Heart right ventricle (tissue), 16 donors: ENCODE results near the gene SDCBP2. TPM values are rescaled to one million over a fixed set of nuclear protein-coding genes. Genes with fewer than 3 reads are reported as not detected.

Experiments
- ATAC-seq, 8 donors: fragments of 200-7000 bp; cut with Tn5 transposase; one replicate each; pipeline ENCODE4 v1.9.1; 2020; ENCODE audit warnings: mild to moderate bottlenecking in 8 of 8, moderate library complexity in 8 of 8, moderate number of reproducible peaks in 1 of 8
- DNase-seq, 2 donors: peaks; one replicate each; pipeline ENCODE4 v3.0.0-alpha.2; 2020
- H3K27ac ChIP-seq, 10 donors: fragments of 200-600 bp; sonication (generic) in 2 of 10; one replicate each; pipeline versions ENCODE4 v1.5.0 to v1.8.0; 2020 to 2022; ENCODE audit warnings: mild to moderate bottlenecking in 3 of 10
- H3K27me3 ChIP-seq, 7 donors: fragments of 200-600 bp; one replicate each; pipeline ENCODE4 v1.8.0; 2021 to 2022; ENCODE audit warnings: mild to moderate bottlenecking in 2 of 7
- H3K36me3 ChIP-seq, 9 donors: fragments of 200-600 bp; sonication (generic) in 1 of 9; one replicate each; pipeline versions ENCODE4 v1.5.0 to v1.8.0; 2020 to 2022; ENCODE audit warnings: mild to moderate bottlenecking in 2 of 9
- H3K4me1 ChIP-seq, 9 donors: fragments of 200-600 bp; sonication (generic) in 1 of 9; one replicate each; pipeline versions ENCODE4 v1.5.0 to v1.8.0; 2020 to 2022; ENCODE audit warnings: mild to moderate bottlenecking in 4 of 9
- H3K4me3 ChIP-seq, 10 donors: fragments of 200-600 bp; sonication (generic) in 2 of 10; one replicate each; pipeline versions ENCODE4 v1.5.0 to v1.8.0; 2020 to 2022; ENCODE audit warnings: mild to moderate bottlenecking in 7 of 10, moderate library complexity in 2 of 10
- H3K9me3 ChIP-seq, 11 donors: fragments of 200-600 bp in 10 of 11; sonication (generic) in 2 of 11; one replicate each; pipeline versions ENCODE4 v1.5.0 to v1.8.0; 2013 to 2022; ENCODE audit warnings: mild to moderate bottlenecking in 2 of 11, control low read depth in 1 of 11, moderate library complexity in 1 of 11
- WGBS, 2 donors: extraction: QIAGEN DNeasy Blood & Tissue Kit; methylation state at CpG; one replicate each; pipeline ENCODE4 v1.1.7; 2013; ENCODE audit warnings: inconsistent platforms in 1 of 2; 5-methylcytosine and 5-hydroxymethylcytosine counted together
- intact Hi-C, 10 donors: fragments of 100-400 bp; cut with DNase I; formaldehyde crosslinking; loops; one replicate each; pipeline versions ENCODE4 v1.11.1 to v1.14.2; 2022
- polyA plus RNA-seq, 2 donors: library from polyadenylated mRNA; stranded (reverse); fragments of 200-250 nt; gene quantifications; one replicate each; pipeline ENCODE4 v1.2.3, GENCODE V29; 2013
- total RNA-seq, 10 donors: library from RNA; stranded (reverse); fragmentation: NEBNext Ultra II Directional in 3 of 10; extraction: Animal tissue kit (Norgen Biotek cat#: 25700) in 3 of 10; gene quantifications; one replicate each; pipeline versions ENCODE4 v1.2.1 to v1.2.4, GENCODE V29; 2021 to 2023
- TF ChIP-seq, protein P1 (sequence below), 9 donors: fragments of 200-600 bp; sonication (generic) in 2 of 9; IDR thresholded peaks; one replicate each; pipeline versions ENCODE4 v1.5.0 to v1.8.0; 2021 to 2022; ENCODE audit warnings: antibody characterized with exemption in 9 of 9, mild to moderate bottlenecking in 5 of 9, moderate library complexity in 1 of 9
- donor health status: Arrhythmogenic right ventricular cardiomyopathy.
- donor health status: ischemic (EF 13 %, LVEDD 7.1; RV severe dilation, severe dysfunction).
- donor health status: healthy with polysubstance abuse.
- donor health status: DM: no; HTN: yes; CAD: no.
- donor health status: DM: no; HTN: no; CAD: no.
- donor health status: ischemic (EF 25% LVEDD 6.9; RV normal size, moderate dysfunction).
- donor health status: ischemic (EF 25% LVEDD 5.7; RV mildly dilated, moderate dysfunction).
- donor health status: healthy.
- donor health status: DM: yes; HTN: yes; CAD: no.
- donor health status: Ischemic cardiomyopathy.
- donor health status: ischemic (EF 35%, LVEDD 5.7; RV mildly dilated, moderate dysfunction).
- donor health status: nonischemic (EF 11% LVEDD 7.7; RV severe dilation, severe dysfunction).
- donor health status: DM: yes; HTN: yes; CAD: no.
- donor health status: PGD.
- donor health status: ischemic (EF 29% LVEDD 5.4; RV normal size, mild dysfunction).
- donor health status: nonischemic (EF 23%, LVEDD 6.1; RV moderate dilation, normal function).

Gene SDCBP2
- total and polyA plus RNA-seq, 12 donors, result 0.62 to 4.3 (median 2.0) TPM

GRCh38 chr20:1274485-1275311 is 54.2 kb downstream of the SDCBP2 start:
- Histone ChIP-seq H3K27me3 (no peaks in the 10 kb centered on the region), H3K27ac (no peak overlapping the region), H3K4me3 (no peak overlapping the region), H3K36me3 (no peaks in the 10 kb centered on the region), H3K4me1 (peaks cover 0 to 4% (median 0%) of the 10 kb centered on the region in 9 donors), H3K9me3 (no peaks in the 10 kb centered on the region)
- WGBS, 2 donors, result 89 to 91% methylated on average over 14 of the region's 14 CpGs
- no peak for DNase-seq
- ATAC-seq, result peak in 3 of 8 donors; percentile 43 to 59 (median 44)
- TF ChIP-seq, protein P1, sequence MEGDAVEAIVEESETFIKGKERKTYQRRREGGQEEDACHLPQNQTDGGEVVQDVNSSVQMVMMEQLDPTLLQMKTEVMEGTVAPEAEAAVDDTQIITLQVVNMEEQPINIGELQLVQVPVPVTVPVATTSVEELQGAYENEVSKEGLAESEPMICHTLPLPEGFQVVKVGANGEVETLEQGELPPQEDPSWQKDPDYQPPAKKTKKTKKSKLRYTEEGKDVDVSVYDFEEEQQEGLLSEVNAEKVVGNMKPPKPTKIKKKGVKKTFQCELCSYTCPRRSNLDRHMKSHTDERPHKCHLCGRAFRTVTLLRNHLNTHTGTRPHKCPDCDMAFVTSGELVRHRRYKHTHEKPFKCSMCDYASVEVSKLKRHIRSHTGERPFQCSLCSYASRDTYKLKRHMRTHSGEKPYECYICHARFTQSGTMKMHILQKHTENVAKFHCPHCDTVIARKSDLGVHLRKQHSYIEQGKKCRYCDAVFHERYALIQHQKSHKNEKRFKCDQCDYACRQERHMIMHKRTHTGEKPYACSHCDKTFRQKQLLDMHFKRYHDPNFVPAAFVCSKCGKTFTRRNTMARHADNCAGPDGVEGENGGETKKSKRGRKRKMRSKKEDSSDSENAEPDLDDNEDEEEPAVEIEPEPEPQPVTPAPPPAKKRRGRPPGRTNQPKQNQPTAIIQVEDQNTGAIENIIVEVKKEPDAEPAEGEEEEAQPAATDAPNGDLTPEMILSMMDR (IDR thresholded peaks at IDR 0.05), result no peak
- intact Hi-C loops, result no loop called here

DNA sequence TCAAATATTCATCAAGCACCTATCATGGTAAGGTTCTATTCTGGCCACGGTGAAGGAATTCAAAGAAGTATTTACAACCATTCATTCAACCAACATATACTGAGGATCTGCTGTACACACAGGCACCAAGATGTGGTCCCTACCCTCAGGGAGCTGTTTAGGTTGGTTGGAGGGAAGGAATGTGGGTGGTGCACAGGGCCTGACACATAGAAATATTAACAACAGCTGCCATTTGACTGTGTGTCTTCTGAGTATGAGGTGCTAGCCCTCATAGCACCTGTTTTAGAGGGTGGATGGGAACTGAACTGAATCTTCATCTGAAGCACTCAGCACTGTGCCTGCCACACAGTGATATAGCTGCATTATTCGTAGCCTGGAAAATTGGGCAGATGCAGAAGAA is 55.6 kb downstream of the SDCBP2 start:
- TF ChIP-seq, protein P1 (IDR thresholded peaks at IDR 0.05), result no peak

DNA sequence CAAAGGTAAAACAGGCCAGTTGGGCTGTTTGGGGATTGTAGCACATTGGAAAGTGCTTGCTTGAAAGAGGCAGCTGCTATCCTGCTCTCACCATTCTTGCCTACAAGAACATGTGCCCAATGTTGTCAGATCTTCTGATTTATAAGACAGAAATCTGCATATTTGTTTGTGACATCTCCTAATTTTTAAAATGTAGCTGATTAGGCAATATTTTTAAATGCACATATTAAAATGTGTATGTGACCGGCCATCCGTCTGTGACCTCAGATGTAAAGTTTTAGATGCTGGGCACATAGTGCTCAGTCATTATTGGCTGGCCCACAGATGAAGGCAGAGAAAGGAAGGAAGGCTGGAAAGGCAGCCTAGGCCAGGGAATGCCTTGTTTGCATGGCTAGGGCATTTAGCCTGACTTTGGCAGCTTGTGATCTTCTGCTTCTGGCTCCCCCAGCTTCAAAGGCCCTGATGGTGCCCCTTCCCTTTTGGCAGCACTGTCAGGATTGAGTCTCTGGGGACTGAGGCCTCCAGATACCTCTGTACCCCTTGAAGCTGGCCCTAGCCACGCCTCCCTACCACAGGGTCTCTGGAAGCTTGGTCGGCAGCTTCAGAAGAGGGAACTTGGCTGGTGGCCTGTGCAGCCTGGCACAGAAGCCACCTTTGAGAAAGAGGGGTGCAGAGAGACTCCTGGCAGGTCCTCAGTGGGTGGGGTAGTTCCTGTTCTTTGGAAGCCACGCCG is 56.4 kb downstream of the SDCBP2 start:
- TF ChIP-seq, protein P1 (IDR thresholded peaks at IDR 0.05), result no peak
- Histone ChIP-seq H3K4me1 (peaks cover 0 to 12% (median 6%) of the 10 kb centered on the region in 9 donors), H3K27ac (no peak overlapping the region), H3K36me3 (no peaks in the 10 kb centered on the region), H3K9me3 (no peaks in the 10 kb centered on the region), H3K27me3 (no peaks in the 10 kb centered on the region), H3K4me3 (no peak overlapping the region)
- intact Hi-C loops, result no loop called here
- DNase-seq (no peak), ATAC-seq (no peak)
- 75 to 79% methylated on average over 6 of the region's 6 CpGs for WGBS, 2 donors

More for the DNA sequence above, 55.6 kb downstream of the SDCBP2 start:
- intact Hi-C loops, result no loop called here
- ATAC-seq (no peak), DNase-seq (no peak)
- H3K27me3 ChIP-seq, result no peaks in the 10 kb centered on the region
- H3K4me1 ChIP-seq, result peaks cover 0 to 4% (median 0%) of the 10 kb centered on the region in 9 donors
- no peaks in the 10 kb centered on the region for H3K36me3 ChIP-seq
- no peak overlapping the region for H3K4me3 ChIP-seq
- no peak overlapping the region for H3K27ac ChIP-seq
- no peaks in the 10 kb centered on the region for H3K9me3 ChIP-seq
- 90 to 95% methylated on average over 2 of the region's 2 CpGs for WGBS, 2 donors

DNA sequence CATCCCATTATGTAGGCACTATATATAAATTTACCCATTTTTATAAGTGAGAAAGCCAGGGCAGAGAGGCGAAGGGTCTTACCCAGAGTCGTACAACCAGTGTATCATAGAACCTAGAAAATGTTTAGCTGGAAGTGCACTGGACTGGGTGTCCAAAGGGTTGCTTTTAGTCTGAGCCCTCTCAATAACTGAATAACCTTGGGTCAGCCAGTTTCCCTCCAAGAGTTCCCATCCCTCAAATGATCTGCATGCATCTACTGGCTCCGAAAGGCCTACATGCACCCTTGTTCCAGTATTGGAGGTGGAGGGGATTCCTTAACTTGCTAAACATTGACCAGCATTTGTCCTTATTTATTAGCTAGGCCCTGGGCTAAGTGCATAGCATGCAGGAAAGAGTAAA is 59.1 kb downstream of the SDCBP2 start:
- WGBS, 2 donors, result 90 to 95% methylated on average over 3 of the region's 3 CpGs
- intact Hi-C loops, result no loop called here
- no peak overlapping the region for H3K4me3 ChIP-seq
- no peaks in the 10 kb centered on the region for H3K36me3 ChIP-seq
- peaks cover 0 to 19% (median 0%) of the 10 kb centered on the region in 7 donors for H3K27me3 ChIP-seq
- peaks cover 0 to 30% (median 18%) of the 10 kb centered on the region in 9 donors for H3K4me1 ChIP-seq
- TF ChIP-seq, protein P1 (IDR thresholded peaks at IDR 0.05), result no peak
- DNase-seq (no peak), ATAC-seq (no peak)
- H3K9me3 ChIP-seq, result no peaks in the 10 kb centered on the region
- H3K27ac ChIP-seq, result no peak overlapping the region
